ENCODE results near the gene GSTP1. TPM values are rescaled to one million over a fixed set of nuclear protein-coding genes. Genes with fewer than 3 reads are reported as not detected.

Gene GSTP1
- total and polyA plus RNA-seq, 2 of the 8 experiments (the other 6 are each of a cell fraction or from before 2014, with no cell fraction given), result 1,454 to 3,329 TPM

DNA sequence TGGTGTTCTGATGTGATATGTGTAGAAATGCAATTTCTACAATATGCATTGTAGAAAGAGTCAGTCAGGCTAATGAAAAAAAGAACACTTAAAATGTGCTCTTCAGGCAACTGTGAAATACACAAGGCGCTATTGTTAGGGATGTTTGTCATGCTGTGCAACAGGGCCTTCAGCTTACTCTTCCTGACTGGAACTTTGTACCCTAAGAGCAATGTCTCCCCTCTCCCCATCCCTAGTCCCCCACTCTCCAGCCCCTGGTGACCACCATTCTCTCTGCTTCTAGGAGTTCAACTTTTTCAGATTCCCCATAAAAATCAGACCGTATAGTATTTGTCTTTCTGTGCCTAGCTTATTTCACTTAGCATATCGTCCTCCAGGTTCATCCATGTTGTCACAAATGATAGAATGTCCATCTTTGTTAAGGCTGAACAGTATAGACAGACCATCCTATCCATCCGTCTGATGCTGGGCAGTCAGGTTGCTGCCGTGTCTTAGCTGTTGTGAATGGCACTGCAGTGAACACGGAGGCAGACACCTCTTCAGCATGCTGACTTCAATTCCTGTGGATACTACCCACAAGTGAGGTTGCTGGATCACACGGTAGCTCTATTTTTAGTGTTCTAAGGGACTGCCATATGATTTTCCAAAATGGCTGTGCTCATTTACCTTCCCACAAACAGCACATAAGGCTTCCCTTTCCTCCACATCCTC, 33.8 kb downstream of the GSTP1 start:
- ChIA-PET CTCF (ENCODE audit: partially characterized antibody) (interaction anchor here (1.4 to 7.3 kb wide), 6 partner anchors 9 to 42 kb away, joined by 5 to 117 read pairs (median 10); partner anchors contain the start of genes GSTP1 and NUDT8), POLR2A (ENCODE audit: partially characterized antibody) (interaction anchor here (1.0 to 10.7 kb wide), 9 partner anchors 12 to 39 kb away, joined by 3 to 194 read pairs (median 4); partner anchors contain the start of genes GSTP1 and NUDT8)
- peak overlapping the region; percentile 94; the same call in 1 of the 2 replicates for H2BK12ac ChIP-seq (ENCODE audit: low read depth, low read length)
- H2AK5ac ChIP-seq (ENCODE audit: low read depth, low read length), result peak overlapping the region; percentile 99
- H2AFZ ChIP-seq (ENCODE audit: low read length), result no peak overlapping the region
- H4K91ac ChIP-seq (replicated peaks; ENCODE audit: insufficient read length, low read length), result no peak overlapping the region
- H3K18ac ChIP-seq (ENCODE audit: extremely low read depth, low read length), result no peak overlapping the region; the same call in 1 of the 2 replicates
- no peak overlapping the region for H3K14ac ChIP-seq (ENCODE audit: insufficient read length)
- no peak overlapping the region for H3K9ac ChIP-seq (replicated peaks in 1 of 4; ENCODE audit: extremely low read depth in 1 of 4, low read depth in 3 of 4, low read length in 3 of 4)
- H3K56ac ChIP-seq (replicated peaks; ENCODE audit: insufficient read length, low read depth, low read length), result no peak overlapping the region
- H4K5ac ChIP-seq (ENCODE audit: insufficient read length, low read depth, low read length), result no peak overlapping the region
- H3K4me2 ChIP-seq (ENCODE audit: insufficient read depth in 1 of 2, low read depth in 2 of 2, low read length in 2 of 2), result peak overlapping the region; percentile 40 to 47
- H3K23me2 ChIP-seq (ENCODE audit: low read depth, low read length), result peaks cover 4% of the 10 kb centered on the region; the same call in 1 of the 2 replicates
- H3K4me3 ChIP-seq (ENCODE audit: extremely low read depth in 1 of 4, insufficient read depth in 2 of 4, low read depth in 3 of 4, low read length in 4 of 4), result peak overlapping the region in 1 of 4 experiments; percentile 20; a peak in 1 of 8 replicates
- no peak overlapping the region for H2BK20ac ChIP-seq (ENCODE audit: low read length)
- 74% methylated on average over 7 of the region's 7 CpGs; no CpG with 5 or more reads in 1 of the 2 experiments for WGBS, 2 experiments (ENCODE audit: extremely low coverage in 1 of 2, insufficient coverage in 1 of 2, insufficient read length in 1 of 2, insufficient replicate concordance in 2 of 2, low coverage in 1 of 2, low lambda C conversion rate in 2 of 2, missing lambda C conversion rate in 1 of 2)
- no peak overlapping the region for H3K27ac ChIP-seq (ENCODE audit: low read depth, low read length)
- no peaks in the 10 kb centered on the region for H3K79me1 ChIP-seq (ENCODE audit: low read depth, low read length)
- peaks cover 0 to 10% (median 5%) of the 10 kb centered on the region in 4 experiments; a peak in 6 of 7 replicates for H3K27me3 ChIP-seq (replicated peaks in 1 of 4; ENCODE audit: control insufficient read depth in 3 of 4, extremely low read depth in 1 of 4, insufficient read depth in 3 of 4, low read length in 3 of 4)
- H3K4ac ChIP-seq (replicated peaks; ENCODE audit: insufficient read length, low read depth, low read length), result no peak overlapping the region
- H4K20me1 ChIP-seq (replicated peaks in 1 of 2; ENCODE audit: control insufficient read depth in 1 of 2, insufficient read depth in 2 of 2, low read length in 2 of 2), result peaks cover 0 to 2% of the 10 kb centered on the region in 2 experiments
- DNase-seq (ENCODE audit: low read depth in 1 of 2, low spot score in 2 of 2) (peak in 1 of 2 experiments; percentile 41), FAIRE-seq (peak; percentile 13)
- H3K9me3 ChIP-seq (ENCODE audit: insufficient read depth in 2 of 2, low read depth in 1 of 2, low read length in 1 of 2), result no peaks in the 10 kb centered on the region; a peak in 1 of 4 replicates
- H4K8ac ChIP-seq (ENCODE audit: extremely low read depth, insufficient read depth, low read length), result no peak overlapping the region
- peaks cover 0 to 3% of the 10 kb centered on the region in 2 experiments; a peak in 1 of 4 replicates for H3K79me2 ChIP-seq (ENCODE audit: control insufficient read depth in 1 of 2, insufficient read depth in 2 of 2, low read length in 2 of 2)
- H2BK15ac ChIP-seq (ENCODE audit: low read length), result 0 out of 2 replicates have a peak overlapping the region, but pooled peaks have one; percentile 66
- peaks cover 0 to 3% (median 2%) of the 10 kb centered on the region in 4 experiments; a peak in 3 of 8 replicates for H3K36me3 ChIP-seq (ENCODE audit: control insufficient read depth in 2 of 4, insufficient read depth in 4 of 4, low read length in 3 of 4)
- H3K23ac ChIP-seq (ENCODE audit: insufficient read length), result no peak overlapping the region
- H2BK5ac ChIP-seq (ENCODE audit: low read depth, low read length), result no peak overlapping the region
- H3K4me1 ChIP-seq (replicated peaks in 1 of 4; ENCODE audit: control insufficient read depth in 3 of 4, insufficient read depth in 4 of 4, low read length in 3 of 4), result peaks cover 13 to 36% (median 31%) of the 10 kb centered on the region in 4 experiments
- no peak overlapping the region for H2BK120ac ChIP-seq (replicated peaks; ENCODE audit: low read depth, low read length)
- TF ChIP-seq BCL11A (IDR thresholded peaks at IDR 0.05; ENCODE audit: low read depth in 2 of 2, low read length in 2 of 2), result peak in 1 of 2 experiments; percentile 8
- TF ChIP-seq, protein P1, sequence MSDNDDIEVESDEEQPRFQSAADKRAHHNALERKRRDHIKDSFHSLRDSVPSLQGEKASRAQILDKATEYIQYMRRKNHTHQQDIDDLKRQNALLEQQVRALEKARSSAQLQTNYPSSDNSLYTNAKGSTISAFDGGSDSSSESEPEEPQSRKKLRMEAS (IDR thresholded peaks at IDR 0.05), result no peak
- no peak for TF ChIP-seq CBX5 (IDR thresholded peaks at IDR 0.05; ENCODE audit: low read depth, low read length)
- peak in 1 of 2 experiments; percentile 15; a peak in 1 of 3 replicates for TF ChIP-seq EP300 (IDR thresholded peaks at IDR 0.05; ENCODE audit: borderline replicate concordance in 1 of 2, low read depth in 2 of 2, low read length in 2 of 2)
- TF ChIP-seq SP1 (IDR thresholded peaks at IDR 0.05; ENCODE audit: low read depth, low read length), result peak; percentile 59; the same call in 1 of the 2 replicates
- TF ChIP-seq, protein P2, sequence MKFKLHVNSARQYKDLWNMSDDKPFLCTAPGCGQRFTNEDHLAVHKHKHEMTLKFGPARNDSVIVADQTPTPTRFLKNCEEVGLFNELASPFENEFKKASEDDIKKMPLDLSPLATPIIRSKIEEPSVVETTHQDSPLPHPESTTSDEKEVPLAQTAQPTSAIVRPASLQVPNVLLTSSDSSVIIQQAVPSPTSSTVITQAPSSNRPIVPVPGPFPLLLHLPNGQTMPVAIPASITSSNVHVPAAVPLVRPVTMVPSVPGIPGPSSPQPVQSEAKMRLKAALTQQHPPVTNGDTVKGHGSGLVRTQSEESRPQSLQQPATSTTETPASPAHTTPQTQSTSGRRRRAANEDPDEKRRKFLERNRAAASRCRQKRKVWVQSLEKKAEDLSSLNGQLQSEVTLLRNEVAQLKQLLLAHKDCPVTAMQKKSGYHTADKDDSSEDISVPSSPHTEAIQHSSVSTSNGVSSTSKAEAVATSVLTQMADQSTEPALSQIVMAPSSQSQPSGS (IDR thresholded peaks at IDR 0.05; ENCODE audit: low read length), result no peak
- TF ChIP-seq KDM4A (IDR thresholded peaks at IDR 0.05; ENCODE audit: low read depth, low read length, severe bottlenecking), result no peak
- TF ChIP-seq POLR2AphosphoS5 (IDR thresholded peaks at IDR 0.05; ENCODE audit: low read depth, low read length), result no peak
